ENCODE measurements around the gene SMAD7. TPM values are rescaled to one million over a fixed set of nuclear protein-coding genes. Genes with fewer than 3 reads are reported as not detected.

The SMAD7 gene
- total RNA-seq, 1 donor from 2014 or later: 14.7 TPM

- FAIRE-seq: no peak
These were observed 29.2 kb downstream of the SMAD7 start for GRCh38 chr18:48921305-48922225.

GRCh38 chr18:48920408-48921038 lies 30.2 kb downstream of the SMAD7 start:
- DNase-seq (ENCODE audit: low spot score in 2 of 2) (no peak), FAIRE-seq (no peak)

More at GRCh38 chr18:48921305-48922225, 29.2 kb downstream of the SMAD7 start:
- DNase-seq (ENCODE audit: low spot score in 2 of 2): no peak

- no peak for FAIRE-seq
These were observed 31.2 kb downstream of the SMAD7 start for GRCh38 chr18:48919547-48919946.

GRCh38 chr18:48918660-48919456 lies 31.9 kb downstream of the SMAD7 start:
- DNase-seq (ENCODE audit: low spot score in 2 of 2): no peak
- FAIRE-seq: no peak

More at GRCh38 chr18:48919547-48919946, 31.2 kb downstream of the SMAD7 start:
- no peak for DNase-seq (ENCODE audit: low spot score in 2 of 2)

- FAIRE-seq: no peak
- DNase-seq (ENCODE audit: low spot score in 2 of 2): no peak
These were observed 32.9 kb downstream of the SMAD7 start for GRCh38 chr18:48917579-48918517.

GRCh38 chr18:48915626-48916425 lies 34.9 kb downstream of the SMAD7 start:
- DNase-seq (ENCODE audit: low spot score in 2 of 2) (no peak), FAIRE-seq (no peak)

GRCh38 chr18:48914581-48915251 lies 36.0 kb downstream of the SMAD7 start:
- DNase-seq (ENCODE audit: low spot score in 2 of 2) (no peak), FAIRE-seq (no peak)

GRCh38 chr18:48913775-48914174 lies 37.0 kb downstream of the SMAD7 start:
- no peak for FAIRE-seq
- DNase-seq (ENCODE audit: low spot score in 2 of 2): no peak

- no peak for DNase-seq (ENCODE audit: low spot score in 2 of 2)
These were observed 37.6 kb downstream of the SMAD7 start for GRCh38 chr18:48913201-48913600.

GRCh38 chr18:48910972-48911545 lies 39.7 kb downstream of the SMAD7 start:
- no peak for DNase-seq (ENCODE audit: low spot score in 2 of 2)

More at GRCh38 chr18:48913201-48913600, 37.6 kb downstream of the SMAD7 start:
- FAIRE-seq: no peak

GRCh38 chr18:48909721-48910120 lies 41.0 kb downstream of the SMAD7 start:
- no peak for DNase-seq (ENCODE audit: low spot score in 2 of 2)
- FAIRE-seq: no peak

More at GRCh38 chr18:48910972-48911545, 39.7 kb downstream of the SMAD7 start:
- no peak for FAIRE-seq

GRCh38 chr18:48908916-48909315 lies 41.8 kb downstream of the SMAD7 start:
- DNase-seq (ENCODE audit: low spot score in 2 of 2): no peak
- FAIRE-seq: no peak

- DNase-seq (ENCODE audit: low spot score in 2 of 2) (no peak), FAIRE-seq (no peak)
These were observed 45.3 kb downstream of the SMAD7 start for GRCh38 chr18:48905513-48905912.

- DNase-seq (ENCODE audit: low spot score in 2 of 2): no peak
- no peak for FAIRE-seq
These were observed 45.8 kb downstream of the SMAD7 start for GRCh38 chr18:48904847-48905394.

GRCh38 chr18:48904091-48904490 lies 46.7 kb downstream of the SMAD7 start:
- FAIRE-seq (no peak), DNase-seq (ENCODE audit: low spot score in 2 of 2) (no peak)

- FAIRE-seq (no peak), DNase-seq (ENCODE audit: low spot score in 2 of 2) (no peak)
These were observed 47.7 kb downstream of the SMAD7 start for GRCh38 chr18:48902856-48903601.

All from frontal cortex (tissue), 4 donors.